ENCODE measurements around the gene ZNF629. TPM values are rescaled to one million over a fixed set of nuclear protein-coding genes. Genes with fewer than 3 reads are reported as not detected.

Gene ZNF629
- total and polyA plus RNA-seq, 4 donors: 5.7 to 16.3 (median 9.0) TPM

DNA sequence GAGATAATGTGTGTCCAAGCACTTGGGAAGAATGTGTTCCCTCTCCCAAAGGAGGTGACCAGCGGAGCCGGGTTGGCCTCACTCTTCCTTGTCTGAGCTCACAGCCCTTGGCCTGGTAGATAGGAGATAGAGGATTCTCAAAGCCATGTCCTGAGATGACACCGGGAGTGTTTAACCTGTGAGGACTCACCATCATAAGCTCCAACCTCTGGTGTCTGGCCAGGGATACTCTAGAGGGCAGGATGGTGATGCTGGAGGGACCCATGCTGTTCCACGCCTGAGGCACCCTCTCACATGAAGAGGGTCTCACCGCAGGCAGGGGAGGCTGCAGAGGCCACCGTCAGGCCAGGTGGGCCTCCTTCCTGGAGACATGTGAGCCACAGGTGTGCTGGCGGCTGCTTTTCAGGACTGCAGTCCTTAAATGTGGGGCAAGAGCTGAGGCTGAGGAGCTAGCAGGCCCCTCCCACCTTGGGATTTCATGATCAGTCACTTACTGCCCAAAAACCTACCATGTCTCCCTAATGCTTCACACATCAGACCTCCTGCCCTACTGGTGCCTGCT is 6.6 kb upstream of the ZNF629 start:
- Histone ChIP-seq H3K36me3 (ENCODE audit: control insufficient read depth in 4 of 4, insufficient read depth in 4 of 4, low read length in 4 of 4) (no peaks in the 10 kb centered on the region), H3K27me3 (ENCODE audit: control insufficient read depth in 3 of 3, insufficient read depth in 3 of 3, low read length in 2 of 3) (peaks cover 0 to 4% (median 0%) of the 10 kb centered on the region in 3 donors), H3K27ac (ENCODE audit: low read depth in 1 of 2, low read length in 1 of 2) (no peak overlapping the region), H3K4me3 (no peak overlapping the region), H3K4me1 (ENCODE audit: control insufficient read depth in 5 of 5, insufficient read depth in 5 of 5, low read length in 5 of 5) (no peaks in the 10 kb centered on the region), H3K9ac (ENCODE audit: insufficient read depth in 1 of 2, low read length in 2 of 2) (no peak overlapping the region), H3K9me3 (ENCODE audit: control insufficient read depth in 4 of 4, insufficient read depth in 3 of 4, low read length in 3 of 4) (no peaks in the 10 kb centered on the region)
- TF ChIP-seq, protein P1, sequence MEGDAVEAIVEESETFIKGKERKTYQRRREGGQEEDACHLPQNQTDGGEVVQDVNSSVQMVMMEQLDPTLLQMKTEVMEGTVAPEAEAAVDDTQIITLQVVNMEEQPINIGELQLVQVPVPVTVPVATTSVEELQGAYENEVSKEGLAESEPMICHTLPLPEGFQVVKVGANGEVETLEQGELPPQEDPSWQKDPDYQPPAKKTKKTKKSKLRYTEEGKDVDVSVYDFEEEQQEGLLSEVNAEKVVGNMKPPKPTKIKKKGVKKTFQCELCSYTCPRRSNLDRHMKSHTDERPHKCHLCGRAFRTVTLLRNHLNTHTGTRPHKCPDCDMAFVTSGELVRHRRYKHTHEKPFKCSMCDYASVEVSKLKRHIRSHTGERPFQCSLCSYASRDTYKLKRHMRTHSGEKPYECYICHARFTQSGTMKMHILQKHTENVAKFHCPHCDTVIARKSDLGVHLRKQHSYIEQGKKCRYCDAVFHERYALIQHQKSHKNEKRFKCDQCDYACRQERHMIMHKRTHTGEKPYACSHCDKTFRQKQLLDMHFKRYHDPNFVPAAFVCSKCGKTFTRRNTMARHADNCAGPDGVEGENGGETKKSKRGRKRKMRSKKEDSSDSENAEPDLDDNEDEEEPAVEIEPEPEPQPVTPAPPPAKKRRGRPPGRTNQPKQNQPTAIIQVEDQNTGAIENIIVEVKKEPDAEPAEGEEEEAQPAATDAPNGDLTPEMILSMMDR (IDR thresholded peaks at IDR 0.05; ENCODE audit: control extremely low read depth, extremely low read depth): no peak
- DNase-seq (no peak), ATAC-seq (ENCODE audit: insufficient read depth, low FRiP score) (no peak)
- 88 to 96% methylated on average over 7 of the region's 7 CpGs for WGBS, 2 donors

DNA sequence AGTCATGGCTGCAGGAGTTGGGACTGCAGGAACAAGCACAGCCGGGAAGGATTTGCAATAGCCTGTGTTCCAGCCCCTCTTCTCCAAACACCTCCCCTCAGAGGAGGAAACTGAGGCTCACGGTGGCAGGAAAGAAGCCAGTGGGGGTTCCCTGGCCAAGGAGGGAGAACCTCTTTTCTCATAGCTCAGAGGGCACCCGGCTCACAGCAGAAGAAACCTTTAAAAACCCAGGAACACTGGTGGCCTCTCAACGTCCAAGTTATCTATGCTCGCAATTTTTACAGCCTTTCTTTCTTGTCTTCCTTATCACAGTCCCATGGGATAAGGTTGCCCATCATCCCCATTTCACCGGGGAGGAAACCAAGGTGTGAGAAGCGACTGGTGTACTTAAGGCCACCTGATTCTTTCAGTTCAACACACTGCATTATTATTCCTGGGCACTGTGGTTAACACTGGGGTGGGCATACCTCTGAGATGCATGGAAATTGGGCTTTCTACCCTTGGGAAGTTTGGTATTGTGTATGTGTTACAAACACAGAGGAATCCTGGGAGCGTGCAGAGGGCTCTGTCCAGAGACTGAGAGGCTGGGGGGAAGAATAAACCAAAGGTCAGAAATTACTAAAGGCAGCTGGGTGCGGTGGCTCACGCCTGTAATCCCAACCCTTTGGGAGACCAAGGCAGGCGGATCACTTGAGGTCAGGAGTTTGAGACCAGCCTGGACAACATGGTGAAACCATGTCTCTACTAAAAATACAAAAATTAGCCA is 791 bp upstream of the ZNF629 start:
- DNase-seq: no peak
- no peak for ATAC-seq (ENCODE audit: insufficient read depth, low FRiP score)
- Histone ChIP-seq H3K36me3 (ENCODE audit: control insufficient read depth in 4 of 4, insufficient read depth in 4 of 4, low read length in 4 of 4) (peaks cover 3 to 17% (median 11%) of the 10 kb centered on the region in 4 donors), H3K27me3 (ENCODE audit: control insufficient read depth in 3 of 3, insufficient read depth in 3 of 3, low read length in 2 of 3) (no peaks in the 10 kb centered on the region), H3K4me1 (ENCODE audit: control insufficient read depth in 5 of 5, insufficient read depth in 5 of 5, low read length in 5 of 5) (peaks cover 0 to 11% (median 4%) of the 10 kb centered on the region in 5 donors), H3K9ac (ENCODE audit: insufficient read depth in 1 of 2, low read length in 2 of 2) (peak overlapping the region in 1 of 2 donors; percentile 76), H3K9me3 (ENCODE audit: control insufficient read depth in 4 of 4, insufficient read depth in 3 of 4, low read length in 3 of 4) (no peaks in the 10 kb centered on the region), H3K27ac (ENCODE audit: low read depth in 1 of 2, low read length in 1 of 2) (peak overlapping the region; percentile 89 to 93), H3K4me3 (peak overlapping the region; percentile 93)
- TF ChIP-seq, protein P1 (IDR thresholded peaks at IDR 0.05; ENCODE audit: control extremely low read depth, extremely low read depth): no peak
- 46 to 49% methylated on average over 11 of the region's 11 CpGs for WGBS, 2 donors

DNA sequence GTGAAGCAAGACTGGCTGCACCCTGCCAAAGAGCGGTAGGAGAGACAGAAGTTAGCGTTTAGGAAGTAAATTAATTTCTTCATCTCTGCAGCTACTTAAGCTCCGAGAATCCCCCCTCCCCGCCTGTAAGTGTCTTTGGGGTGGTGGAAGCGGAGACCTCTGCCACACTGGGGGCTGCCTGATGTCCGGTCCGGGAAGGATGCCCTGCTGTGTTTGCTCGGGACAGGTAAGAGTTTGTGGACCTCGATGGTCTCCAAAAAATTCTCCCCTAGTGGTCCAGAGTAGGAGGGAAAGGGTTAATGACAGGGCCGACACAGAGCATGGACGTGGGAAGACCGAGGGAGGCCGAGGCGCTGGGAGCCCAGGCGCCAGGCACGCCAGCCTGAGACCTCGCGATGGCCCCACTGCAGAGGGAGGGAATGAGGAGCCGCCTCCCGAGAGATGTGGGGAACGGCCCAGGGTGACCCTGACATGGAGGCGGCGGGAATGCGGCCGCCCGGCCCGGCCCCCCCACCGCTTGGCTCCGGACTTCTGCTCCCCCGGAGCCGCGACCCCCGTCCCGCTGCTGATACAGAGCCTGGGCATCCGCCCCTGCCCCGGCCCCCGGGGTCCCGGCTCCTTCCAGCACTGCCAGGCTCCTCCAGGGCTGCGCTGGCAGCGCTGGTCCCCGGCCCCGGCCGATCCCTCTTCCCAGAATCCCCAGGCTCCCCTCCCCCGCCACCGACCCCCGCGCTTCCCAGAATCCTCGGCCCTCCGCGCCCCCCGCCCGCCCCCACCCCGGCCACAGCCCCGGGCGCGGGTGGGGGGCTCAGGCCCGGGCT is 680 bp downstream of the ZNF629 start:
- peak overlapping the region; percentile 89 to 93 for H3K27ac ChIP-seq (ENCODE audit: low read depth in 1 of 2, low read length in 1 of 2)
- H3K36me3 ChIP-seq (ENCODE audit: control insufficient read depth in 4 of 4, insufficient read depth in 4 of 4, low read length in 4 of 4): peaks cover 9 to 30% (median 19%) of the 10 kb centered on the region in 4 donors
- H3K4me1 ChIP-seq (ENCODE audit: control insufficient read depth in 5 of 5, insufficient read depth in 5 of 5, low read length in 5 of 5): peaks cover 0 to 11% (median 4%) of the 10 kb centered on the region in 5 donors
- TF ChIP-seq, protein P1 (IDR thresholded peaks at IDR 0.05; ENCODE audit: control extremely low read depth, extremely low read depth): no peak
- ATAC-seq (ENCODE audit: insufficient read depth, low FRiP score): peak; percentile 36
- H3K27me3 ChIP-seq (ENCODE audit: control insufficient read depth in 3 of 3, insufficient read depth in 3 of 3, low read length in 2 of 3): no peaks in the 10 kb centered on the region
- peak overlapping the region in 1 of 2 donors; percentile 2 for H3K9ac ChIP-seq (ENCODE audit: insufficient read depth in 1 of 2, low read length in 2 of 2)
- 4 to 6% methylated on average over 34 to 57 of the region's 57 CpGs for WGBS, 2 donors
- H3K4me3 ChIP-seq: peak overlapping the region; percentile 93
- peak; percentile 60 to 68 (median 65) for DNase-seq
- no peaks in the 10 kb centered on the region for H3K9me3 ChIP-seq (ENCODE audit: control insufficient read depth in 4 of 4, insufficient read depth in 3 of 4, low read length in 3 of 4)
